CD14-positive monocyte (primary cell): ENCODE measurements around the gene GLG1. TPM values are rescaled to one million over a fixed set of nuclear protein-coding genes. Genes with fewer than 3 reads are reported as not detected.

Experiments used
- DNase-seq, 3 donors: peaks; one replicate each; pipeline ENCODE4 v3.0.0-alpha.2; 2011 to 2022
- H2AFZ ChIP-seq: 2 replicates; pipeline ENCODE4 v1.6.0; 2012; ENCODE audit warnings: mild to moderate bottlenecking, low read depth, low read length, inconsistent platforms; ENCODE audit not compliant: insufficient read depth, poor library complexity, severe bottlenecking
- H3K27ac ChIP-seq, 2 donors: 1 replicate in 1 of 2; 2 replicates in 1 of 2; pipeline ENCODE4 v1.5.1; 2012 to 2013; ENCODE audit warnings: low read length in 2 of 2, control low read depth in 1 of 2, inconsistent platforms in 1 of 2, low read depth in 1 of 2, mild to moderate bottlenecking in 1 of 2
- H3K27me3 ChIP-seq, 2 donors: one replicate each; pipeline versions ENCODE4 v1.6.0 to v1.6.1; 2011 to 2013; ENCODE audit warnings: low read length in 2 of 2; ENCODE audit not compliant: control insufficient read depth in 2 of 2, insufficient read depth in 2 of 2
- H3K36me3 ChIP-seq, 2 donors: replicated peaks in 1 of 2; 1 replicate in 1 of 2; 2 replicates in 1 of 2; pipeline versions ENCODE4 v1.5.1 to v1.6.1; 2012 to 2013; ENCODE audit warnings: low read length in 2 of 2, control low read depth in 1 of 2, inconsistent platforms in 1 of 2, mild to moderate bottlenecking in 1 of 2; ENCODE audit not compliant: insufficient read depth in 2 of 2, control insufficient read depth in 1 of 2
- H3K4me1 ChIP-seq, 2 donors: 1 replicate in 1 of 2; 2 replicates in 1 of 2; pipeline versions ENCODE4 v1.5.1 to v1.6.1; 2012 to 2013; ENCODE audit warnings: low read length in 2 of 2, control low read depth in 1 of 2, inconsistent platforms in 1 of 2, mild to moderate bottlenecking in 1 of 2, moderate library complexity in 1 of 2; ENCODE audit not compliant: insufficient read depth in 2 of 2, control insufficient read depth in 1 of 2
- H3K4me2 ChIP-seq: replicated peaks from 2 replicates; pipeline ENCODE3; 2012; ENCODE audit warnings: low read length, moderate library complexity, mild to moderate bottlenecking; ENCODE audit not compliant: poor library complexity, severe bottlenecking; ENCODE audit errors: extremely low read depth
- H3K4me3 ChIP-seq, 3 experiments: fragments of 200-600 bp in 1 of 3; sonication (generic) in 1 of 3; replicated peaks in 1 of 3; 1 replicate in 2 of 3; 2 replicates in 1 of 3; pipeline ENCODE4 v1.5.1; 2011 to 2013; ENCODE audit warnings: low read length in 3 of 3, mild to moderate bottlenecking in 3 of 3, control low read depth in 2 of 3, low read depth in 2 of 3, inconsistent platforms in 1 of 3, moderate library complexity in 1 of 3
- H3K79me2 ChIP-seq: 2 replicates; pipeline ENCODE4 v1.6.0; 2012; ENCODE audit warnings: mild to moderate bottlenecking, control low read depth, inconsistent platforms, low read length, moderate library complexity; ENCODE audit not compliant: insufficient read depth
- H3K9ac ChIP-seq: 2 replicates; pipeline ENCODE4 v1.6.0; 2017; ENCODE audit warnings: low read length, mild to moderate bottlenecking; ENCODE audit not compliant: insufficient read depth, poor library complexity, severe bottlenecking
- H3K9me3 ChIP-seq, 2 donors: replicated peaks in 1 of 2; 1 replicate in 1 of 2; 2 replicates in 1 of 2; pipeline versions ENCODE4 v1.5.1 to v1.6.1; 2012 to 2013; ENCODE audit warnings: low read length in 2 of 2, control low read depth in 1 of 2; ENCODE audit not compliant: control insufficient read depth in 1 of 2, insufficient read depth in 1 of 2
- H4K20me1 ChIP-seq: 2 replicates; pipeline ENCODE4 v1.6.0; 2012; ENCODE audit warnings: mild to moderate bottlenecking, low read length, control low read depth, moderate library complexity; ENCODE audit not compliant: insufficient read depth
- H3K27ac Mint-ChIP-seq, 7 donors: one replicate each; pipeline ENCODE4 v1.8.0; 2020; ENCODE audit warnings: mild to moderate bottlenecking in 7 of 7, mixed read lengths in 7 of 7, moderate library complexity in 6 of 7, inconsistent platforms in 2 of 7
- H3K27me3 Mint-ChIP-seq, 3 donors: one replicate each; pipeline ENCODE4 v1.8.0; 2021 to 2022; ENCODE audit warnings: low read depth in 3 of 3, mild to moderate bottlenecking in 3 of 3, mixed read lengths in 3 of 3, moderate library complexity in 3 of 3, inconsistent platforms in 1 of 3
- H3K36me3 Mint-ChIP-seq, 2 donors: one replicate each; pipeline ENCODE4 v1.8.0; 2020; ENCODE audit warnings: mixed read lengths in 2 of 2, inconsistent platforms in 1 of 2, mild to moderate bottlenecking in 1 of 2
- H3K4me1 Mint-ChIP-seq: one replicate; pipeline ENCODE4 v1.8.0; 2020; ENCODE audit warnings: mild to moderate bottlenecking, mixed read lengths
- H3K4me3 Mint-ChIP-seq, 2 donors: one replicate each; pipeline ENCODE4 v1.8.0; 2020; ENCODE audit warnings: mild to moderate bottlenecking in 2 of 2, mixed read lengths in 2 of 2, moderate library complexity in 1 of 2
- H3K9me3 Mint-ChIP-seq, 7 donors: one replicate each; pipeline ENCODE4 v1.8.0; 2020 to 2022; ENCODE audit warnings: mixed read lengths in 7 of 7, mild to moderate bottlenecking in 6 of 7, moderate library complexity in 6 of 7, inconsistent platforms in 2 of 7
- WGBS: methylation state at CpG from one replicate; pipeline ENCODE4 v1.1.5; 2013; ENCODE audit warnings: missing lambda C conversion rate; ENCODE audit not compliant: insufficient coverage; 5-methylcytosine and 5-hydroxymethylcytosine counted together
- intact Hi-C, 2 donors: fragments of 100-400 bp; cut with micrococcal nuclease; formaldehyde crosslinking; loops; one replicate each; pipeline versions ENCODE4 v1.15.0 to v1.15.1; 2023
- polyA plus RNA-seq, 3 donors: library from polyadenylated mRNA; depleted of rRNA in 1 of 3; unstranded in 2 of 3; stranded (reverse) in 1 of 3; fragments of 300-500 nt in 2 of 3; fragments of >200 nt in 1 of 3; fragmentation: Illumina TruSeq in 2 of 3; gene quantifications; 1 replicate in 2 of 3; 2 replicates in 1 of 3; pipeline ENCODE4 v1.2.3, GENCODE V29; 2012 to 2021
- TF ChIP-seq, protein P1 (sequence below): fragments of 200-600 bp; IDR thresholded peaks from one replicate; pipeline ENCODE4 v1.8.0; 2022; ENCODE audit warnings: antibody characterized with exemption, mild to moderate bottlenecking

Gene GLG1
- polyA plus RNA-seq, 3 donors, result 40.3 to 69.1 (median 51.1) TPM

GRCh38 chr16:74582970-74583369, 23.9 kb downstream of the GLG1 start:
- Histone ChIP-seq H3K4me3 (no peak overlapping the region), H3K4me1 (peaks cover 11 to 22% of the 10 kb centered on the region in 2 donors), H3K9ac (no peak overlapping the region), H3K4me2 (no peak overlapping the region), H3K79me2 (peaks cover 98% of the 10 kb centered on the region), H3K27ac (no peak overlapping the region), H3K9me3 (no peaks in the 10 kb centered on the region), H3K27me3 (no peaks in the 10 kb centered on the region), H2AFZ (no peak overlapping the region), H3K36me3 (peaks cover 0 to 10% of the 10 kb centered on the region in 2 donors), H4K20me1 (peaks cover 85% of the 10 kb centered on the region)
- 100% methylated on average over 1 of the region's 1 CpG for WGBS
- TF ChIP-seq, protein P1, sequence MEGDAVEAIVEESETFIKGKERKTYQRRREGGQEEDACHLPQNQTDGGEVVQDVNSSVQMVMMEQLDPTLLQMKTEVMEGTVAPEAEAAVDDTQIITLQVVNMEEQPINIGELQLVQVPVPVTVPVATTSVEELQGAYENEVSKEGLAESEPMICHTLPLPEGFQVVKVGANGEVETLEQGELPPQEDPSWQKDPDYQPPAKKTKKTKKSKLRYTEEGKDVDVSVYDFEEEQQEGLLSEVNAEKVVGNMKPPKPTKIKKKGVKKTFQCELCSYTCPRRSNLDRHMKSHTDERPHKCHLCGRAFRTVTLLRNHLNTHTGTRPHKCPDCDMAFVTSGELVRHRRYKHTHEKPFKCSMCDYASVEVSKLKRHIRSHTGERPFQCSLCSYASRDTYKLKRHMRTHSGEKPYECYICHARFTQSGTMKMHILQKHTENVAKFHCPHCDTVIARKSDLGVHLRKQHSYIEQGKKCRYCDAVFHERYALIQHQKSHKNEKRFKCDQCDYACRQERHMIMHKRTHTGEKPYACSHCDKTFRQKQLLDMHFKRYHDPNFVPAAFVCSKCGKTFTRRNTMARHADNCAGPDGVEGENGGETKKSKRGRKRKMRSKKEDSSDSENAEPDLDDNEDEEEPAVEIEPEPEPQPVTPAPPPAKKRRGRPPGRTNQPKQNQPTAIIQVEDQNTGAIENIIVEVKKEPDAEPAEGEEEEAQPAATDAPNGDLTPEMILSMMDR, result no peak
- Mint-ChIP-seq H3K4me1 (peaks cover 45% of the 10 kb centered on the region), H3K9me3 (no peaks in the 10 kb centered on the region), H3K4me3 (no peak overlapping the region), H3K27me3 (no peaks in the 10 kb centered on the region), H3K36me3 (peaks cover 12 to 18% of the 10 kb centered on the region in 2 donors), H3K27ac (peak overlapping the region in 2 of 7 donors; percentile 41 to 69)
- DNase-seq, result no peak
- intact Hi-C loops, result no loop called here

- H3K4me3 Mint-ChIP-seq, result no peak overlapping the region
Observed at GRCh38 chr16:74580833-74581232, 26.1 kb downstream of the GLG1 start.

More at GRCh38 chr16:74580833-74581232, 26.1 kb downstream of the GLG1 start:
- Histone ChIP-seq H3K4me3 (no peak overlapping the region), H3K27ac (peak overlapping the region in 1 of 2 donors; percentile 30), H3K27me3 (no peaks in the 10 kb centered on the region), H3K36me3 (no peaks in the 10 kb centered on the region), H3K4me1 (peaks cover 11 to 26% of the 10 kb centered on the region in 2 donors), H4K20me1 (peaks cover 90% of the 10 kb centered on the region), H3K79me2 (peaks cover 98% of the 10 kb centered on the region), H3K4me2 (no peak overlapping the region), H3K9me3 (no peaks in the 10 kb centered on the region), H2AFZ (no peak overlapping the region), H3K9ac (no peak overlapping the region)
- TF ChIP-seq, protein P1, result no peak
- no CpG with 5 or more reads among the region's 3 CpGs for WGBS
- H3K27ac Mint-ChIP-seq, result peak overlapping the region in 3 of 7 donors; percentile 16 to 85 (median 75)
- no peaks in the 10 kb centered on the region for H3K27me3 Mint-ChIP-seq
- H3K9me3 Mint-ChIP-seq, result no peaks in the 10 kb centered on the region
- peaks cover 39% of the 10 kb centered on the region for H3K4me1 Mint-ChIP-seq
- intact Hi-C loops, result no loop called here
- DNase-seq, result no peak
- H3K36me3 Mint-ChIP-seq, result peaks cover 4 to 11% of the 10 kb centered on the region in 2 donors
